Measurements from ENCODE around the gene HINT3. TPM values are rescaled to one million over a fixed set of nuclear protein-coding genes. Genes with fewer than 3 reads are reported as not detected.

Gene HINT3
- total and polyA plus RNA-seq, 4 donors, result 5.6 to 17.4 (median 10.6) TPM

GRCh38 chr6:125995972-125996580 is 39.5 kb downstream of the HINT3 start:
- no peak overlapping the region for H3K9ac ChIP-seq (ENCODE audit: low read depth in 1 of 2, low read length in 2 of 2)
- H3K27me3 ChIP-seq (ENCODE audit: control insufficient read depth in 4 of 4, insufficient read depth in 4 of 4, low read length in 3 of 4), result no peaks in the 10 kb centered on the region
- no peaks in the 10 kb centered on the region for H3K9me3 ChIP-seq (ENCODE audit: control insufficient read depth in 4 of 4, low read length in 3 of 4)
- H3K4me3 ChIP-seq (ENCODE audit: low read depth in 1 of 3, low read length in 3 of 3), result no peak overlapping the region
- H3K4me1 ChIP-seq (ENCODE audit: control insufficient read depth in 4 of 4, insufficient read depth in 4 of 4, low read length in 3 of 4), result peaks cover 3 to 50% (median 38%) of the 10 kb centered on the region in 4 donors
- peaks cover 2 to 33% (median 17%) of the 10 kb centered on the region in 4 donors for H3K36me3 ChIP-seq (ENCODE audit: control insufficient read depth in 4 of 4, insufficient read depth in 3 of 4, low read depth in 1 of 4, low read length in 3 of 4)
- no peak overlapping the region for H3K27ac ChIP-seq (ENCODE audit: low read depth in 1 of 2, low read length in 2 of 2)
- WGBS, result 7% methylated on average over 8 of the region's 8 CpGs
- TF ChIP-seq RXRA (IDR thresholded peaks at IDR 0.05) (peak in 1 of 2 donors; percentile 6), ZBTB33 (IDR thresholded peaks at IDR 0.05) (no peak), ATF3 (IDR thresholded peaks at IDR 0.05) (no peak), RAD21 (IDR thresholded peaks at IDR 0.05) (peak; percentile 97 to 98), CTCF (IDR thresholded peaks at IDR 0.05; ENCODE audit: low read depth, low read length, missing input control) (peak; percentile 92)
- DNase-seq (ENCODE audit: low spot score), result peak; percentile 79

- H3K4me1 ChIP-seq (ENCODE audit: control insufficient read depth in 4 of 4, insufficient read depth in 4 of 4, low read length in 3 of 4), result no peaks in the 10 kb centered on the region
- no peaks in the 10 kb centered on the region for H3K27me3 ChIP-seq (ENCODE audit: control insufficient read depth in 4 of 4, insufficient read depth in 4 of 4, low read length in 3 of 4)
- 89% methylated on average over 8 of the region's 8 CpGs for WGBS
- H3K9ac ChIP-seq (ENCODE audit: low read depth in 1 of 2, low read length in 2 of 2), result no peak overlapping the region
- H3K36me3 ChIP-seq (ENCODE audit: control insufficient read depth in 4 of 4, insufficient read depth in 3 of 4, low read depth in 1 of 4, low read length in 3 of 4), result peaks cover 2 to 38% (median 26%) of the 10 kb centered on the region in 4 donors
- H3K27ac ChIP-seq (ENCODE audit: low read depth in 1 of 2, low read length in 2 of 2), result no peak overlapping the region
- no peak overlapping the region for H3K4me3 ChIP-seq (ENCODE audit: low read depth in 1 of 3, low read length in 3 of 3)
- no peaks in the 10 kb centered on the region for H3K9me3 ChIP-seq (ENCODE audit: control insufficient read depth in 4 of 4, low read length in 3 of 4)
- no peak for DNase-seq (ENCODE audit: low spot score)
- TF ChIP-seq RAD21 (IDR thresholded peaks at IDR 0.05), result no peak
- no peak for TF ChIP-seq SP1 (IDR thresholded peaks at IDR 0.05)
- TF ChIP-seq MAX (IDR thresholded peaks at IDR 0.05), result no peak
- TF ChIP-seq RXRA (IDR thresholded peaks at IDR 0.05), result no peak
- no peak for TF ChIP-seq REST (IDR thresholded peaks at IDR 0.05)
- no peak for TF ChIP-seq HNF4A (conservative IDR thresholded peaks at IDR 0.05)
- no peak for TF ChIP-seq TAF1 (conservative IDR thresholded peaks at IDR 0.05)
- TF ChIP-seq FOXA1 (IDR thresholded peaks at IDR 0.05), result no peak
- TF ChIP-seq CTCF (IDR thresholded peaks at IDR 0.05; ENCODE audit: low read depth, low read length, missing input control), result no peak
- TF ChIP-seq GABPA (IDR thresholded peaks at IDR 0.05 in 1 of 2, conservative IDR thresholded peaks at IDR 0.05 in 1 of 2), result no peak
- no peak for TF ChIP-seq HNF4G (IDR thresholded peaks at IDR 0.05)
- TF ChIP-seq FOXA2 (IDR thresholded peaks at IDR 0.05), result no peak
- TF ChIP-seq JUND (IDR thresholded peaks at IDR 0.05), result no peak
- TF ChIP-seq ZBTB33 (IDR thresholded peaks at IDR 0.05), result no peak
- TF ChIP-seq EGR1 (IDR thresholded peaks at IDR 0.05; ENCODE audit: low read depth in 2 of 2), result no peak
- no peak for TF ChIP-seq NR2F2 (IDR thresholded peaks at IDR 0.05)
Measured at GRCh38 chr6:126002755-126003679, 46.4 kb downstream of the HINT3 start.
